Chondrocyte (in vitro differentiated cells): ENCODE measurements around the gene OR14J1. TPM values are rescaled to one million over a fixed set of nuclear protein-coding genes. Genes with fewer than 3 reads are reported as not detected.
"Not testable (repeated sequence)": the region's sequence is repeated elsewhere in the genome, so short reads cannot be mapped to it uniquely, and the experiment has no call there.

Experiments
- DNase-seq: peaks from one replicate; pipeline ENCODE4 v3.0.0; 2021; ENCODE audit warnings: mixed read lengths, low spot score
- H3K27ac Mint-ChIP-seq: one replicate; pipeline ENCODE4 v1.8.0; 2021; ENCODE audit warnings: mild to moderate bottlenecking, moderate library complexity, mixed read lengths; ENCODE audit not compliant: unreplicated experiment
- H3K27me3 Mint-ChIP-seq: 2 replicates; pipeline ENCODE4 v1.8.0; 2021; ENCODE audit warnings: low read depth, mixed read lengths
- H3K36me3 Mint-ChIP-seq: 2 replicates; pipeline ENCODE4 v1.8.0; 2021; ENCODE audit warnings: low read depth, mixed read lengths
- H3K4me1 Mint-ChIP-seq: 2 replicates; pipeline ENCODE4 v1.8.0; 2021; ENCODE audit warnings: low read depth, mild to moderate bottlenecking, mixed read lengths
- H3K4me3 Mint-ChIP-seq: one replicate; pipeline ENCODE4 v1.8.0; 2021; ENCODE audit warnings: mild to moderate bottlenecking, moderate library complexity, mixed read lengths; ENCODE audit not compliant: unreplicated experiment
- H3K9me3 Mint-ChIP-seq: 2 replicates; pipeline ENCODE4 v1.8.0; 2021; ENCODE audit warnings: low read depth, mixed read lengths
- CTCF ChIP-seq: fragments of 200-600 bp; sonication (generic); IDR thresholded peaks from 2 replicates; pipeline ENCODE4 v1.5.0; 2021; ENCODE audit warnings: antibody characterized with exemption, mild to moderate bottlenecking, moderate library complexity
- total RNA-seq: library from RNA; stranded (reverse); gene quantifications from 3 replicates; pipeline ENCODE4 v1.2.1, GENCODE V29; 2021

OR14J1 gene
- total RNA-seq, 1 donor from 2014 or later = not detected

DNA sequence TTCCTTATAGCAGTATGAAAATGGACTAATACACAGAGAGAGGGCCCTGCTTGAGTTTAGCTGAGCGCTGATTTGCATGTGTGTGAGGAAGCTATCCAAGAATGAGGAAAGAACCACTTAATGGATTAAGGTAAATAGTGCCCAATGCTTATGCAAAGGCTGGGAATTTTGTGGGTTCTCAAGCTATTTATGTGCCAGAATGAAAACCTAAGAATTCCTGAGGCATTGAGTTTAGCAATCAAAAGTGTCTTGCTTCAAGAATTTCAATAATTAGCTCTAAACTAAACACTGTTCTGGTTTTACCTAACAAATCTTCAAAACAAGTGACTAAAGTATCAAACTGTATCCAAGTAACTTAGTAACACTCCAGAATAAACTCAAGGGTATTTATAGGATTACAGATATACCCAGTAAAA is 7.0 kb upstream of the OR14J1 start:
- H3K4me3 Mint-ChIP-seq = no peak overlapping the region

DNA sequence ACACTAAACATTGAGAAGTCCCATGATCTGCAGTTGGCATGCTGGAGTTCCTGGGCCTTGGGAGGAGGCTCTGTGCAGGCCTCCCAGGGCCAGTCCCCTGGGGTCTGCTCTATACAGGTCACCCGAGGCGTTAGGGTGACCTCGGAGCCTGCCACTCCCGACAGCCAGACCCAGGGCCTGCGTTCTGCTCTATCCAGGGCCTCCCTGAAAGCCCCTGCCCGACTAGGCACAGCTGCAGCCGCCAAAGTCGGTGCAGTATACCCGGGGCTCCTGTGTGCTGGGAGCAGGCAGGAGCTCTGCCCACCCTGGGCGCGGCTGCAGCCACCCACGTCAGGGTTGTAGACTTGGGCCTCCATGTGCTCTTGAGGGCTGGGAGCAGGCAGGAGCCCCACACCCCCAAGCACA is 6.3 kb upstream of the OR14J1 start:
- H3K36me3 Mint-ChIP-seq = no peaks in the 10 kb centered on the region
- no peak for TF ChIP-seq CTCF
- H3K27me3 Mint-ChIP-seq = no peaks in the 10 kb centered on the region
- DNase-seq = no peak
- H3K4me1 Mint-ChIP-seq = no peaks in the 10 kb centered on the region
- H3K27ac Mint-ChIP-seq = no peak overlapping the region
- H3K4me3 Mint-ChIP-seq = no peak overlapping the region
- H3K9me3 Mint-ChIP-seq = peaks cover 3% of the 10 kb centered on the region

More for the DNA sequence above, 7.0 kb upstream of the OR14J1 start:
- no peaks in the 10 kb centered on the region for H3K36me3 Mint-ChIP-seq
- no peak for DNase-seq
- no peak for TF ChIP-seq CTCF
- H3K27me3 Mint-ChIP-seq = no peaks in the 10 kb centered on the region
- H3K4me1 Mint-ChIP-seq = no peaks in the 10 kb centered on the region
- no peak overlapping the region for H3K27ac Mint-ChIP-seq
- peaks cover 3% of the 10 kb centered on the region for H3K9me3 Mint-ChIP-seq

DNA sequence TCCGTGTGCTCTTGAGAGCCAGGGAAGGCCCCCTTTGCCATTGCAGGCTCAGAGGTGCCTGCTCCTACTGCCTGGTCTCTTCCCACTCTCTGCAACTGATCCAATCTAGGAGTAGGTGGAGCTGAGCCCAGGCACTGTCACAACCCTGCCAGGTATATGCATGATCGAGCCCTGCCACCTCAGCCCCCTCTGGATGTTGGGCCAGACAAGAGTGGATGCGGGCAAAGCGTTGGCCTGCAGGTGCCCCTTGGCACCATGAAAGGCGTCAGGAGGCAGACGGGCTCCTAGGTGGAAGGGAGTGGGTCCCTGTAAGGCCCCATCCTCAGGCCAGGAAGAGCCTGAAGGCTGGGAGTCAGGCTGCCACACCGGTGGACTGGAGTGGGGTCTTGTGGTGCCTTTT is 5.9 kb upstream of the OR14J1 start:
- Mint-ChIP-seq H3K9me3 (peaks cover 3% of the 10 kb centered on the region), H3K36me3 (no peaks in the 10 kb centered on the region), H3K4me3 (no peak overlapping the region), H3K27me3 (no peaks in the 10 kb centered on the region), H3K27ac (no peak overlapping the region), H3K4me1 (no peaks in the 10 kb centered on the region)
- TF ChIP-seq CTCF = no peak
- no peak for DNase-seq

DNA sequence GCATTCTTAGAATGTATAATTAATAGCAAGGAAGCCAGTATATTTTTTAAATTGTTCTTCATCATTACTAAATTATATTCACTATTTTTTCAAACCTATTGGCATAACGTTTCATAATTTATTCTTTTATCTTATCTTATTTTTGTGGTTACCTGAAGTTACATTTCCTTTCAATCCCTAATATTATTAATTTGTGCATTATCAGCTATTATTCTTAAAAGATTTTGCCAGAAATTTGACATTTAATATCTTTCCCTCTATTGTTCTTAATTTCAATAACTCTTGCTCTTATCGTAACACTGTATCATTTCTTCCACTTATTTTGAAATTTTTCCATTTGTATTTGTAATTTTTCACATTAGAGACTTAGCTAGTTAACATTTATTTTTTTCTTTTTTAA is 18.4 kb downstream of the OR14J1 start:
- no peak overlapping the region for H3K4me3 Mint-ChIP-seq
- H3K27ac Mint-ChIP-seq = no peak overlapping the region
- no peaks in the 10 kb centered on the region for H3K36me3 Mint-ChIP-seq
- H3K27me3 Mint-ChIP-seq = no peaks in the 10 kb centered on the region
- no peak for TF ChIP-seq CTCF
- H3K9me3 Mint-ChIP-seq = peaks cover 3% of the 10 kb centered on the region
- no peaks in the 10 kb centered on the region for H3K4me1 Mint-ChIP-seq
- DNase-seq = no peak

- not testable (repeated sequence) for H3K9me3 Mint-ChIP-seq, H3K4me1 Mint-ChIP-seq, H3K27me3 Mint-ChIP-seq, H3K36me3 Mint-ChIP-seq, DNase-seq, H3K27ac Mint-ChIP-seq, H3K4me3 Mint-ChIP-seq
These were observed 21.8 kb downstream of the OR14J1 start for GRCh38 chr6:29323332-29323731.

- Mint-ChIP-seq H3K9me3 (peaks cover 3% of the 10 kb centered on the region), H3K27ac (no peak overlapping the region), H3K4me1 (no peaks in the 10 kb centered on the region), H3K4me3 (no peak overlapping the region), H3K27me3 (no peaks in the 10 kb centered on the region), H3K36me3 (no peaks in the 10 kb centered on the region)
- no peak for TF ChIP-seq CTCF
- no peak for DNase-seq
These were observed 24.3 kb downstream of the OR14J1 start for GRCh38 chr6:29325777-29326176.
